ENCODE results near the gene TMEM151B.
A peak's percentile ranks its signal among the peaks of the same experiment; 100 is the strongest.

TMEM151B gene

DNA sequence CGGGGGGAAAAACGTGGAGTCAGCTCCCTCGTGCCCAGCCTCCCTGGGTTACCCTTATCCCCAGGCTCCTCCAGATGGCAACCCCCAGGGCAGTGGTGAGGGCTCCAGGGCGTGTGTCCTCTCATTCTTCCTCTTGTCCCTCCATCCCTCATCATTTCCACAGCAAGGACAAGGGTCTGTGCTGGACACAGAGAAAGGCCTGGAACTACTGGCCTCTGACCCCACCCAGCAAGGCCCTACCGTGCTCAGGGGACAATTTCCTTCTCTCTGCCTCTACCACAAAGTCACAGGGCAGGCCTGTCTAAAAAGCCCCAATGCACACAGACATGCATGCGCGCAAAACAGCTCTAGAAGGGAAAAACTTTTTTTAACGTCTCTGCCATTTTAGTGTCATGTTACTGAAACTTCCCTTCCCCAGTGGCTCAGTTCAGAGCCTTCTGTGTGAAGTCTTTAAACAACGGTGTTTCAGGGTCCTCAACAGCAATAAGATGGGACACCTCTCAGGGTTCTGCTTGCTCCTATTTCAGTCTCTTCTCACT is 11.9 kb upstream of the TMEM151B start:
- peak overlapping the region; percentile 95 for H3K4me3 ChIP-seq (ENCODE audit: low read depth, low read length)
- TF ChIP-seq CTCF (IDR thresholded peaks at IDR 0.05; ENCODE audit: insufficient read depth, low read depth, low read length, missing control alignments), result no peak
- DNase-seq (ENCODE audit: low read depth), result peak; percentile 50

DNA sequence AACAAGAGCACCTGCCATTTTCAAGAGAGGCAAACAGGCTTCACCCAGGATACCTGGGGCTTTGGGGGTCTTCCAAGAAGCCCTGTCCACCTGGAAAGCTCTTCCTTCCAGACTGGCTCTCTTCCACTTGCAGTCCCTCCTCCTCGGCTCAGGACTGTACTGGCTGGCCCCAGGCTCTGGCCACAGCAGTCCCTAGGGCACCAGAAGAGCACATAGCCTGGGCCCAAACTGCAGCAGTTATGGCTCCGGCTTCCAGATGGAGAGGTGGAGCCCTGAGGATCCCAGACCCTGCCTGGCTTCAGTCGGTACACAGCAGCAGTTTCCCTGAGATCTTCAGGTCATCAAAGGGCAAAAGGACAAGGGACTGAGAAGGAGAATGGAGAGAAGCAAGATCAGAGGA is 11.3 kb upstream of the TMEM151B start:
- DNase-seq (ENCODE audit: low read depth), result no peak
- no peak for TF ChIP-seq CTCF (IDR thresholded peaks at IDR 0.05; ENCODE audit: insufficient read depth, low read depth, low read length, missing control alignments)
- H3K4me3 ChIP-seq (ENCODE audit: low read depth, low read length), result peak overlapping the region; percentile 95

DNA sequence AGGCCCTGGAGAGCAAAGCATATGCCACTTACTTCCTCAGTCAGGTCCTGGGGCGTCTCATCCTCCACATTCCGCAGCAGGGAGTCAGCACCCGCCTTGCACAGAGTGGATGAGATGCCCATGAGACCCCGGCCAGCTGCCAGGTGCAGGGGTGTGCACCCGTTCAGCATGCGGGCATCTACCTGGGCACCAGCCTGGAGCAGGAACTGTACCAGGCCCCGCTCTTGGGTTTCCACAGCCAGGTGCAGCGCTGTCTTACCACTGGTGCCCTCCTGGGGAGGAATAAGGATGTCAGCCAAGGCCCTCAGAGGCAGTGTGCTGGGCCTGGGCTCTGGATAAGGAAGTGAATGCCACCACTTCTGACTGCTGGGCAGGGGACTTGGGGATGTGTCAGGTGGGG is 10.2 kb upstream of the TMEM151B start:
- no peak for DNase-seq (ENCODE audit: low read depth)
- TF ChIP-seq CTCF (IDR thresholded peaks at IDR 0.05; ENCODE audit: insufficient read depth, low read depth, low read length, missing control alignments), result no peak
- H3K4me3 ChIP-seq (ENCODE audit: low read depth, low read length), result peak overlapping the region; percentile 95

- peak; percentile 54 for DNase-seq (ENCODE audit: low read depth)
- TF ChIP-seq CTCF (IDR thresholded peaks at IDR 0.05; ENCODE audit: insufficient read depth, low read depth, low read length, missing control alignments), result no peak
- H3K4me3 ChIP-seq (ENCODE audit: low read depth, low read length), result peak overlapping the region; percentile 95
These were observed 9.6 kb upstream of the TMEM151B start for GRCh38 chr6:44260451-44261297.

- no peak for DNase-seq (ENCODE audit: low read depth)
- H3K4me3 ChIP-seq (ENCODE audit: low read depth, low read length), result peak overlapping the region; percentile 95
- no peak for TF ChIP-seq CTCF (IDR thresholded peaks at IDR 0.05; ENCODE audit: insufficient read depth, low read depth, low read length, missing control alignments)
These were observed 8.7 kb upstream of the TMEM151B start for GRCh38 chr6:44261581-44261980.

- peak; percentile 46 for DNase-seq (ENCODE audit: low read depth)
- no peak for TF ChIP-seq CTCF (IDR thresholded peaks at IDR 0.05; ENCODE audit: insufficient read depth, low read depth, low read length, missing control alignments)
- peak overlapping the region; percentile 95 for H3K4me3 ChIP-seq (ENCODE audit: low read depth, low read length)
These were observed 7.5 kb upstream of the TMEM151B start for GRCh38 chr6:44262467-44263353.
